Measurements from ENCODE around the gene TMEM121.

- no peak for TF ChIP-seq FOXM1 (IDR thresholded peaks at IDR 0.05; ENCODE audit: low read depth)
- no peak for TF ChIP-seq CTCF (IDR thresholded peaks at IDR 0.05)
- no peak for TF ChIP-seq ZBTB33 (IDR thresholded peaks at IDR 0.05; ENCODE audit: borderline replicate concordance, low read depth)
- no peak for TF ChIP-seq PBX3 (IDR thresholded peaks at IDR 0.05)
- no peak for TF ChIP-seq REST (IDR thresholded peaks at IDR 0.05; ENCODE audit: low read depth, low read length)
- no peak for TF ChIP-seq GABPA (IDR thresholded peaks at IDR 0.05; ENCODE audit: low read depth)
- no peak for TF ChIP-seq POLR2AphosphoS5 (IDR thresholded peaks at IDR 0.05; ENCODE audit: low read depth, low read length)
- TF ChIP-seq EP300 (IDR thresholded peaks at IDR 0.05; ENCODE audit: borderline replicate concordance in 1 of 2, low read depth in 1 of 2, low read length in 1 of 2): no peak
- no peak for TF ChIP-seq NRF1 (IDR thresholded peaks at IDR 0.05; ENCODE audit: low read depth, low read length)
- TF ChIP-seq TAF1 (IDR thresholded peaks at IDR 0.05; ENCODE audit: borderline replicate concordance, low read depth, low read length): no peak
- no peak for TF ChIP-seq YY1 (IDR thresholded peaks at IDR 0.05; ENCODE audit: low read depth)
- TF ChIP-seq SMC3 (IDR thresholded peaks at IDR 0.05; ENCODE audit: low read depth, low read length): no peak
- TF ChIP-seq TEAD4 (IDR thresholded peaks at IDR 0.05; ENCODE audit: borderline replicate concordance, insufficient read depth): no peak
Measured at GRCh38 chr14:105478398-105479251, 47.8 kb upstream of the TMEM121 start.

All from SK-N-SH (cell line).